Measurements from ENCODE around the gene GPC6. TPM values are rescaled to one million over a fixed set of nuclear protein-coding genes. Genes with fewer than 3 reads are reported as not detected.
"Not testable (repeated sequence)": the region's sequence is repeated elsewhere in the genome, so short reads cannot be mapped to it uniquely, and the experiment has no call there.

GPC6 gene
- total RNA-seq, 1 donor from 2014 or later = 63.0 TPM

DNA sequence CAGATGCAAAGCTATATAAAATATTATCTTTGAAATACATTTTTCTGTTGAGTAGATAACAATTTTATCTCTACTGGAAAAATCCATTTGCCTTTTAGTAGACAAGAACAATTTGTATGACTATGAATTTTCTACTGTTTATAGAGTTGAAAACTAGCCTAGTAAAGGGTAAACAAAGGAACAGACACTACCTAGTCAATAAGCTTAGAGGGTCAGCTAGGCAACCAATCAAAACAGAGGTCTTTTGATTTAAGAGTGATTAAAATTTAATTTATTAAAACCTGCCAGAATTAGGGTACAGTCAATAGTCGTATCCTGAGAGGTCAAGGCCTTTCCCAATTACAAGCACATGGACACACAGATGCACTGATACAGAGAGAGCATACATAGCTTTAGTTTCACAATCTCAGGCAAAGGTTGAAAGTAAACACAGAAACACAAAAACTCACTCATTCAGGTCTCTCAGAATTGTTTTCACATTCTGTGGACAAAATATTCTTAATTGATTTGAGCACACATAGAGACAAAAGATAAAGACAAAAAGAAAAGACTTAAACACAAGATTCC, 24.5 kb upstream of the GPC6 start:
- DNase-seq (ENCODE audit: low read depth) = no peak
- no peak overlapping the region for H3K9ac ChIP-seq (ENCODE audit: low read length)
- no peak overlapping the region for H3K4me2 ChIP-seq (ENCODE audit: low read length)
- Mint-ChIP-seq H3K36me3 (ENCODE audit: low read depth, unreplicated experiment) (no peaks in the 10 kb centered on the region), H3K27ac (ENCODE audit: unreplicated experiment) (no peak overlapping the region), H3K9me3 (ENCODE audit: unreplicated experiment) (no peaks in the 10 kb centered on the region), H3K4me3 (ENCODE audit: unreplicated experiment) (no peak overlapping the region), H3K27me3 (ENCODE audit: low read depth, unreplicated experiment) (no peaks in the 10 kb centered on the region), H3K4me1 (ENCODE audit: low read depth, unreplicated experiment) (no peaks in the 10 kb centered on the region)
- FAIRE-seq = no peak
- H3K27ac ChIP-seq (ENCODE audit: low read depth, low read length) = no peak overlapping the region
- no peaks in the 10 kb centered on the region for H3K79me2 ChIP-seq (ENCODE audit: insufficient read depth, low read length)
- no peaks in the 10 kb centered on the region for H4K20me1 ChIP-seq (ENCODE audit: insufficient read depth, low read length)
- no peaks in the 10 kb centered on the region for H3K9me3 ChIP-seq (ENCODE audit: insufficient read depth, low read depth, low read length)
- H3K27me3 ChIP-seq (ENCODE audit: insufficient read depth, low read length) = no peaks in the 10 kb centered on the region
- TF ChIP-seq, protein P1, sequence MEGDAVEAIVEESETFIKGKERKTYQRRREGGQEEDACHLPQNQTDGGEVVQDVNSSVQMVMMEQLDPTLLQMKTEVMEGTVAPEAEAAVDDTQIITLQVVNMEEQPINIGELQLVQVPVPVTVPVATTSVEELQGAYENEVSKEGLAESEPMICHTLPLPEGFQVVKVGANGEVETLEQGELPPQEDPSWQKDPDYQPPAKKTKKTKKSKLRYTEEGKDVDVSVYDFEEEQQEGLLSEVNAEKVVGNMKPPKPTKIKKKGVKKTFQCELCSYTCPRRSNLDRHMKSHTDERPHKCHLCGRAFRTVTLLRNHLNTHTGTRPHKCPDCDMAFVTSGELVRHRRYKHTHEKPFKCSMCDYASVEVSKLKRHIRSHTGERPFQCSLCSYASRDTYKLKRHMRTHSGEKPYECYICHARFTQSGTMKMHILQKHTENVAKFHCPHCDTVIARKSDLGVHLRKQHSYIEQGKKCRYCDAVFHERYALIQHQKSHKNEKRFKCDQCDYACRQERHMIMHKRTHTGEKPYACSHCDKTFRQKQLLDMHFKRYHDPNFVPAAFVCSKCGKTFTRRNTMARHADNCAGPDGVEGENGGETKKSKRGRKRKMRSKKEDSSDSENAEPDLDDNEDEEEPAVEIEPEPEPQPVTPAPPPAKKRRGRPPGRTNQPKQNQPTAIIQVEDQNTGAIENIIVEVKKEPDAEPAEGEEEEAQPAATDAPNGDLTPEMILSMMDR (IDR thresholded peaks at IDR 0.05; ENCODE audit: insufficient read depth, low read depth, low read length) = no peak
- no peak for TF ChIP-seq EZH2 (IDR thresholded peaks at IDR 0.05; ENCODE audit: insufficient read depth, low read length)
- H2AFZ ChIP-seq (ENCODE audit: low read depth, low read length) = no peak overlapping the region
- H3K4me1 ChIP-seq (ENCODE audit: insufficient read depth, low read length) = no peaks in the 10 kb centered on the region
- H3K4me3 ChIP-seq (ENCODE audit: insufficient read depth, low read depth, low read length) = no peak overlapping the region
- H3K36me3 ChIP-seq (ENCODE audit: insufficient read depth, low read length) = no peaks in the 10 kb centered on the region

DNA sequence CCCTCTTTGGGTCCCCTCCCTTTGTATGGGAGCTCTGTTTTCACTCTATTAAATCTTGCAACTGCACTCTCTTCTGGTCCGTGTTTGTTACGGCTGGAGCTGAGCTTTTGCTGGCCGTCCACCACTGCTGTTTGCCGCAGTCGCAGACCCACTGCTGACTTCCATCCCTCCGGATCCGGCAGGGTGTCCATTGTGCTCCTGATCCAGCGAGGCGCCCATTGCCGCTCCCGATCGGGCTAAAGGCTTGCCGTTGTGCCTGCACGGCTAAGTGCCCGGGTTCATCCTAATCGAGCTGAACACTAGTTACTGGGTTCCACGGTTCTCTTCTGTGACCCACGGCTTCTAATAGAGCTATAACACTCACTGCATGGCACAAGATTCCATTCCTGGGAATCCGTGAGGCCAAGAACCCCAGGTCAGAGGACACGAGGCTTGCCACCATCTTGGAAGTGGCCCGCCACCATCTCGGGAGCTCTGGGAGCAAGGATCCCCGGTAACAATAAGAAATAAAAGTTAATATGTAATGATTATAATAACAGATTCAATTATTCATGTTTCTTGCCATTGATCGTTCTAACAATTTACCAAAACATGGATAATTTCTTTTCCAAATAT, 19.7 kb upstream of the GPC6 start:
- H3K9ac ChIP-seq (ENCODE audit: low read length); H3K36me3 ChIP-seq (ENCODE audit: insufficient read depth, low read length); FAIRE-seq; H3K36me3 Mint-ChIP-seq (ENCODE audit: low read depth, unreplicated experiment); H3K4me1 ChIP-seq (ENCODE audit: insufficient read depth, low read length); DNase-seq (ENCODE audit: low read depth); H3K79me2 ChIP-seq (ENCODE audit: insufficient read depth, low read length); H4K20me1 ChIP-seq (ENCODE audit: insufficient read depth, low read length); H3K27ac Mint-ChIP-seq (ENCODE audit: unreplicated experiment); H3K9me3 Mint-ChIP-seq (ENCODE audit: unreplicated experiment); H2AFZ ChIP-seq (ENCODE audit: low read depth, low read length); H3K4me2 ChIP-seq (ENCODE audit: low read length); H3K27ac ChIP-seq (ENCODE audit: low read depth, low read length); H3K4me3 ChIP-seq (ENCODE audit: insufficient read depth, low read depth, low read length); H3K27me3 ChIP-seq (ENCODE audit: insufficient read depth, low read length); H3K27me3 Mint-ChIP-seq (ENCODE audit: low read depth, unreplicated experiment); H3K4me3 Mint-ChIP-seq (ENCODE audit: unreplicated experiment); H3K4me1 Mint-ChIP-seq (ENCODE audit: low read depth, unreplicated experiment); H3K9me3 ChIP-seq (ENCODE audit: insufficient read depth, low read depth, low read length): not testable (repeated sequence)

DNA sequence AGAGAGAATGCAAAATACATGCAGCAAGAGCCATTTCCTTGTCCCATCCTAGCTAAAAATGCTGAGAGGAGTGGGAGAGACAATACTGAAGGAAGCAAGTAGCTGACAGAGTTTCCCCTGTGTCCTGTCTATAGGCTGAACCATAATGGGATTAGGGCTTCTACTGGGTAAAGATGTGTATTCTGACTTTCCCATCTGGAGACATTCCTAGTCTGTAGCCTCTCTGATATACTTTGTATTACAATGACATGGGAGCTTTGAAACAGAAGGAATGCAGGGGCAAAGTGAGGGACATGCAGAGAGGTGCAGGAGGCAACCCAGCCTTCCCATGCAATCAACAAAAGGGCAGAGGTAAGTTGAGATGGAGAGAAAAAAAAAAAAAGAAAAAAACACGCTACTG, 10.5 kb upstream of the GPC6 start:
- Histone ChIP-seq H2AFZ (ENCODE audit: low read depth, low read length) (no peak overlapping the region), H3K4me2 (ENCODE audit: low read length) (no peak overlapping the region), H3K27ac (ENCODE audit: low read depth, low read length) (no peak overlapping the region), H3K9me3 (ENCODE audit: insufficient read depth, low read depth, low read length) (no peaks in the 10 kb centered on the region), H3K9ac (ENCODE audit: low read length) (no peak overlapping the region), H3K79me2 (ENCODE audit: insufficient read depth, low read length) (no peaks in the 10 kb centered on the region), H3K36me3 (ENCODE audit: insufficient read depth, low read length) (no peaks in the 10 kb centered on the region), H3K4me3 (ENCODE audit: insufficient read depth, low read depth, low read length) (no peak overlapping the region), H3K4me1 (ENCODE audit: insufficient read depth, low read length) (no peaks in the 10 kb centered on the region), H3K27me3 (ENCODE audit: insufficient read depth, low read length) (no peaks in the 10 kb centered on the region), H4K20me1 (ENCODE audit: insufficient read depth, low read length) (no peaks in the 10 kb centered on the region)
- Mint-ChIP-seq H3K9me3 (ENCODE audit: unreplicated experiment) (no peaks in the 10 kb centered on the region), H3K27me3 (ENCODE audit: low read depth, unreplicated experiment) (no peaks in the 10 kb centered on the region), H3K4me1 (ENCODE audit: low read depth, unreplicated experiment) (peaks cover 24% of the 10 kb centered on the region), H3K4me3 (ENCODE audit: unreplicated experiment) (no peak overlapping the region), H3K36me3 (ENCODE audit: low read depth, unreplicated experiment) (no peaks in the 10 kb centered on the region), H3K27ac (ENCODE audit: unreplicated experiment) (no peak overlapping the region)
- TF ChIP-seq, protein P1 (IDR thresholded peaks at IDR 0.05; ENCODE audit: insufficient read depth, low read depth, low read length) = no peak
- TF ChIP-seq EZH2 (IDR thresholded peaks at IDR 0.05; ENCODE audit: insufficient read depth, low read length) = no peak
- DNase-seq (ENCODE audit: low read depth) (no peak), FAIRE-seq (no peak)

All from astrocyte (in vitro differentiated cells and primary cell).